ENCODE data around the gene SLC46A1.

DNA sequence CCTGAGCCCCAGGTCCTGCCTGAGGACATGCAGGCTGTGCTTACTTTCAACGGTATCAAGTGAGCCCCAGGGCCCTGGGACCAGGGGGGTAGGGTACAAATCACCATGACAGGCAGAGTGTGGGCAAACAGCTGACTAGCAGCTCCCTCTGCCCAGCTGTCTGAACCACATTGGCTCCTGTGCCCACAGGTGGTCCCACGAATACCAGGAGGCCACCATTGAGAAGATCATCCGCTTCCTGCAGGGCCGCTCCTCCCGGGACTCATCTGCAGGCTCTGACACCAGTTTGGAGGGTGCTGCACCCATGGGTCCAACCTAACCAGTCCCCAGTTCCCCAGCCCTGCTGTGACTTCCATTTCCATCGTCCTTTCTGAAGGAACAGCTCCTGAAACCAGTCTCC is 10.0 kb downstream of the SLC46A1 start:
- TF ChIP-seq, protein P1, sequence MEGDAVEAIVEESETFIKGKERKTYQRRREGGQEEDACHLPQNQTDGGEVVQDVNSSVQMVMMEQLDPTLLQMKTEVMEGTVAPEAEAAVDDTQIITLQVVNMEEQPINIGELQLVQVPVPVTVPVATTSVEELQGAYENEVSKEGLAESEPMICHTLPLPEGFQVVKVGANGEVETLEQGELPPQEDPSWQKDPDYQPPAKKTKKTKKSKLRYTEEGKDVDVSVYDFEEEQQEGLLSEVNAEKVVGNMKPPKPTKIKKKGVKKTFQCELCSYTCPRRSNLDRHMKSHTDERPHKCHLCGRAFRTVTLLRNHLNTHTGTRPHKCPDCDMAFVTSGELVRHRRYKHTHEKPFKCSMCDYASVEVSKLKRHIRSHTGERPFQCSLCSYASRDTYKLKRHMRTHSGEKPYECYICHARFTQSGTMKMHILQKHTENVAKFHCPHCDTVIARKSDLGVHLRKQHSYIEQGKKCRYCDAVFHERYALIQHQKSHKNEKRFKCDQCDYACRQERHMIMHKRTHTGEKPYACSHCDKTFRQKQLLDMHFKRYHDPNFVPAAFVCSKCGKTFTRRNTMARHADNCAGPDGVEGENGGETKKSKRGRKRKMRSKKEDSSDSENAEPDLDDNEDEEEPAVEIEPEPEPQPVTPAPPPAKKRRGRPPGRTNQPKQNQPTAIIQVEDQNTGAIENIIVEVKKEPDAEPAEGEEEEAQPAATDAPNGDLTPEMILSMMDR (IDR thresholded peaks at IDR 0.05) = no peak
- TF ChIP-seq EZH2 (IDR thresholded peaks at IDR 0.05; ENCODE audit: borderline replicate concordance, insufficient read depth, low read depth, low read length, poor library complexity, severe bottlenecking) = no peak
